K562 (cell line): ENCODE measurements around the gene CELA3A. TPM values are rescaled to one million over a fixed set of nuclear protein-coding genes. Genes with fewer than 3 reads are reported as not detected.

Experiments used
- ARNT ChIP-seq, 2 experiments: fragments of 450-650 bp; IDR thresholded peaks; 2 replicates each; pipeline ENCODE4 v1.6.1; 2016; ENCODE audit warnings: mild to moderate bottlenecking in 1 of 2
- CTCF ChIP-seq, 3 experiments: IDR thresholded peaks in 2 of 3; conservative IDR thresholded peaks in 1 of 3; 2 replicates each; pipeline ENCODE4 v1.5.1; 2011 to 2012; ENCODE audit warnings: low read length in 3 of 3, mild to moderate bottlenecking in 3 of 3, control low read depth in 2 of 3, improper control_type of control experiment in 1 of 3, inconsistent platforms in 1 of 3, low read depth in 1 of 3, mixed read lengths in 1 of 3, moderate library complexity in 1 of 3; ENCODE audit not compliant: insufficient read depth in 2 of 3
- HBP1 ChIP-seq: fragments of 450-650 bp; formaldehyde crosslinking; IDR thresholded peaks from 2 replicates; pipeline ENCODE4 v1.4.0; 2022; ENCODE audit warnings: missing genetic modification characterization
- HDAC3 ChIP-seq: fragments of 450-650 bp; IDR thresholded peaks from 2 replicates; pipeline ENCODE4 v1.6.1; 2018; ENCODE audit warnings: borderline replicate concordance, mild to moderate bottlenecking, moderate library complexity; ENCODE audit not compliant: partially characterized antibody
- MBD2 ChIP-seq: sonication (generic); IDR thresholded peaks from 2 replicates; pipeline ENCODE4 v1.6.1; 2016; ENCODE audit warnings: low read depth, borderline replicate concordance
- MIER1 ChIP-seq: fragments of 450-650 bp; IDR thresholded peaks from 2 replicates; pipeline ENCODE4 v1.6.1; 2016; ENCODE audit warnings: antibody characterized with exemption, mild to moderate bottlenecking, low read depth
- NR2C2 ChIP-seq, 2 experiments: fragments of 200-800 bp in 1 of 2; sonication (Bioruptor generic) in 1 of 2; sonication (generic) in 1 of 2; formaldehyde crosslinking in 1 of 2; IDR thresholded peaks; 2 replicates each; pipeline versions ENCODE4 v1.6.1 to v1.8.0; 2016 to 2022; ENCODE audit warnings: mild to moderate bottlenecking in 1 of 2, missing compliant biosample characterization in 1 of 2, missing genetic modification characterization in 1 of 2, missing genetic modification reagents in 1 of 2
- SOX6 ChIP-seq: fragments of 450-650 bp; IDR thresholded peaks from 2 replicates; pipeline ENCODE4 v1.6.1; 2014; ENCODE audit warnings: mild to moderate bottlenecking
- SP1 ChIP-seq: sonication (generic); formaldehyde crosslinking; IDR thresholded peaks from 2 replicates; pipeline ENCODE4 v1.8.1; 2022; ENCODE audit warnings: mild to moderate bottlenecking, missing genetic modification reagents
- UBTF ChIP-seq, 2 experiments: IDR thresholded peaks; 2 replicates each; pipeline ENCODE4 v1.6.1; 2012; ENCODE audit warnings: improper control_type of control experiment in 2 of 2, low read depth in 2 of 2, low read length in 2 of 2, borderline replicate concordance in 1 of 2
- ZBTB2 ChIP-seq: fragments of 450-650 bp; IDR thresholded peaks from 2 replicates; pipeline ENCODE4 v1.6.1; 2016; ENCODE audit warnings: antibody characterized with exemption
- ZMIZ1 ChIP-seq, 2 experiments: fragments of 150-350 bp in 1 of 2; IDR thresholded peaks; 2 replicates each; pipeline ENCODE4 v1.6.1; 2012 to 2016; ENCODE audit warnings: low read depth in 2 of 2, low read length in 2 of 2, mild to moderate bottlenecking in 1 of 2, moderate library complexity in 1 of 2
- polyA plus RNA-seq, 8 experiments: library from polyadenylated mRNA; depleted of rRNA in 4 of 8; stranded (reverse) in 5 of 8; unstranded in 3 of 8; fragments of >200 nt; fragmentation: Nextera tagmentation in 2 of 8; fragmentation: Illumina TruSeq in 1 of 8; extraction: Ambion mirVana in 2 of 8; extraction: Trizol in 1 of 8; gene quantifications; 2 replicates each; pipeline versions ENCODE4 v1.2.1 to v1.2.3, GENCODE V29; 2011 to 2014; ENCODE audit warnings: inconsistent platforms in 1 of 8, missing spikeins in 1 of 8
- total RNA-seq, 7 experiments: library from RNA; depleted of rRNA in 6 of 7; stranded (reverse); fragments of >200 nt in 6 of 7; fragmentation: Illumina TruSeq in 2 of 7; extraction: Trizol in 2 of 7; gene quantifications; 2 replicates each; pipeline versions ENCODE4 v1.2.1 to v1.2.3, GENCODE V29; 2011 to 2021; ENCODE audit warnings: low replicate concordance in 1 of 7

CELA3A gene
- total and polyA plus RNA-seq, 9 of the 15 experiments (the other 6 are each of a cell fraction or from before 2014, with no cell fraction given) = 5.4 TPM; not detected in 8

- TF ChIP-seq CTCF (IDR thresholded peaks at IDR 0.05 in 2 of 3, conservative IDR thresholded peaks at IDR 0.05 in 1 of 3; ENCODE audit: insufficient read depth in 2 of 3, low read depth in 1 of 3, low read length in 3 of 3) = peak; percentile 48 to 69 (median 66)
- peak in 1 of 2 experiments; percentile 79; a peak in 1 of 4 replicates for TF ChIP-seq ZMIZ1 (IDR thresholded peaks at IDR 0.05; ENCODE audit: low read depth in 2 of 2, low read length in 2 of 2)
- peak in 1 of 2 experiments; percentile 33; a peak in 1 of 4 replicates for TF ChIP-seq ARNT (IDR thresholded peaks at IDR 0.05)
- 0 out of 2 replicates have a peak, but pooled peaks have one; percentile 26 for TF ChIP-seq MIER1
- TF ChIP-seq SP1 (CRISPR knock-in tag) = peak; percentile 43
- peak; percentile 53; the same call in 1 of the 2 replicates for TF ChIP-seq MBD2
- TF ChIP-seq SOX6 = peak; percentile 86
- TF ChIP-seq UBTF (IDR thresholded peaks at IDR 0.05; ENCODE audit: borderline replicate concordance in 1 of 2, low read depth in 2 of 2, low read length in 2 of 2) = no peak
- peak; percentile 44 for TF ChIP-seq HDAC3
- no peak for TF ChIP-seq HBP1 (CRISPR knock-in tag)
- TF ChIP-seq NR2C2 (CRISPR knock-in tag; IDR thresholded peaks at IDR 0.05) = no peak
- TF ChIP-seq NR2C2 (tag; IDR thresholded peaks at IDR 0.05) = peak; percentile 74
- 0 out of 2 replicates have a peak, but pooled peaks have one; percentile 35 for TF ChIP-seq ZBTB2
These were observed 17.4 kb downstream of the CELA3A start (continued) for GRCh38 chr1:22018583-22019559.
